ENCODE data around the gene TIAM2.

GRCh38 chr6:155128977-155129376 lies 133.9 kb downstream of the TIAM2 start:
- TF ChIP-seq POLR2A (IDR thresholded peaks at IDR 0.05) (no peak), CTCF (IDR thresholded peaks at IDR 0.05 in 8 of 11, conservative IDR thresholded peaks at IDR 0.05 in 3 of 11) (no peak), POLR2AphosphoS5 (IDR thresholded peaks at IDR 0.05) (no peak)

Data from spleen (tissue), 7 donors.